A549 (cell line): ENCODE data around the gene PHF2.

ENCODE experiments used
- CHD4 ChIP-seq: fragments of 200-600 bp; sonication (generic); IDR thresholded peaks from 2 replicates; pipeline ENCODE4 v1.6.1; 2016; ENCODE audit warnings: antibody characterized with exemption, mild to moderate bottlenecking, borderline replicate concordance
- EP300 ChIP-seq, 2 experiments: fragments of >200 bp; sonication (Bioruptor Twin); formaldehyde crosslinking; IDR thresholded peaks; 2 replicates in 1 of 2; 3 replicates in 1 of 2; pipeline ENCODE4 v1.6.1; 2016 to 2017
- GATA3 ChIP-seq: IDR thresholded peaks from 2 replicates; pipeline ENCODE4 v1.6.1; 2012; ENCODE audit warnings: borderline replicate concordance
- MAFK ChIP-seq: fragments of 450-650 bp; IDR thresholded peaks from 2 replicates; pipeline ENCODE4 v1.6.1; 2014; ENCODE audit not compliant: partially characterized antibody
- PBX3 ChIP-seq: IDR thresholded peaks from 2 replicates; pipeline ENCODE4 v1.6.1; 2012
- PHF8 ChIP-seq: fragments of 200-600 bp; sonication (generic); IDR thresholded peaks from 2 replicates; pipeline ENCODE4 v1.6.1; 2016; ENCODE audit warnings: low read depth, mild to moderate bottlenecking, antibody characterized with exemption, moderate library complexity, borderline replicate concordance
- POLR2A ChIP-seq: IDR thresholded peaks from 2 replicates; pipeline ENCODE4 v1.6.1; 2012; ENCODE audit warnings: mild to moderate bottlenecking, low read length
- RCOR1 ChIP-seq: fragments of 150-350 bp; IDR thresholded peaks from 2 replicates; pipeline ENCODE4 v1.6.1; 2014; ENCODE audit warnings: antibody characterized with exemption, low read length, low read depth
- TF ChIP-seq, protein P1 (sequence below): fragments of >200 bp; sonication (Bioruptor Twin); formaldehyde crosslinking; IDR thresholded peaks from 3 replicates; pipeline ENCODE4 v1.5.1; 2016
- TF ChIP-seq, protein P2 (sequence below): IDR thresholded peaks from 2 replicates; pipeline ENCODE4 v1.6.1; 2012

DNA sequence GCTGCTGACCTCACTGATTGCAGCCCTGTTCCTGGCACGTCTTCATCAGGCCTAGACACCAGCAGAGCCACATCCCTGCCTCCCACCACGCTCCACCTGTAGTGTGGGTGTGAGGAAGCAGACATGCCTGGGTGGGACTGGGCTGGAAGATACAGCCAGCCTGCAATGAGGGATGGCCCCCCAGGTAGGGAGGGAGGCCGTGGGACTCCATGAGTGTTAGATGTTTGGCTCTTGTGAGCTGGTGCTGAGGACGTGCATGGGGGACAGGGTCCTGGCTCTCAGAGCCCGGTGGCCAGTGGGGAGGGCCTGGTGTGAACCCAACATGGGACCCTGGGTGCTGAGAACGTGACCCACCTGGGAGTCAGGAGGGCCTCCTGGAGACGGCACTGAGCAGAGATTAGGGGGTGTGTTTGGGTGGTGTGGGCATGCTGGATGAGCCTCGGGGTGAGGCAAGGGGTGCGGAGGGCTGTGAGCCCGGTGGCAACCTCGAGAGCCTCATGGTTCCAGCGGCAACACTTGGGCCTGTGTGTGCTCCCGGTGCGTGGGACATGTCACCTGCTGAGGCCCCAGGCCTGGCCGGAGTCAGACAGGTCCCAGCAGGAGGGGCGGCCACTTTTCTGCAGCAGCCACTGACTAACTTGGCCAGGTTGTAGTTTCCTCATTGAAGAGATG, 87.6 kb downstream of the PHF2 start:
- TF ChIP-seq, protein P1, sequence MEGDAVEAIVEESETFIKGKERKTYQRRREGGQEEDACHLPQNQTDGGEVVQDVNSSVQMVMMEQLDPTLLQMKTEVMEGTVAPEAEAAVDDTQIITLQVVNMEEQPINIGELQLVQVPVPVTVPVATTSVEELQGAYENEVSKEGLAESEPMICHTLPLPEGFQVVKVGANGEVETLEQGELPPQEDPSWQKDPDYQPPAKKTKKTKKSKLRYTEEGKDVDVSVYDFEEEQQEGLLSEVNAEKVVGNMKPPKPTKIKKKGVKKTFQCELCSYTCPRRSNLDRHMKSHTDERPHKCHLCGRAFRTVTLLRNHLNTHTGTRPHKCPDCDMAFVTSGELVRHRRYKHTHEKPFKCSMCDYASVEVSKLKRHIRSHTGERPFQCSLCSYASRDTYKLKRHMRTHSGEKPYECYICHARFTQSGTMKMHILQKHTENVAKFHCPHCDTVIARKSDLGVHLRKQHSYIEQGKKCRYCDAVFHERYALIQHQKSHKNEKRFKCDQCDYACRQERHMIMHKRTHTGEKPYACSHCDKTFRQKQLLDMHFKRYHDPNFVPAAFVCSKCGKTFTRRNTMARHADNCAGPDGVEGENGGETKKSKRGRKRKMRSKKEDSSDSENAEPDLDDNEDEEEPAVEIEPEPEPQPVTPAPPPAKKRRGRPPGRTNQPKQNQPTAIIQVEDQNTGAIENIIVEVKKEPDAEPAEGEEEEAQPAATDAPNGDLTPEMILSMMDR = no peak
- TF ChIP-seq GATA3 (no peak), POLR2A (no peak), PBX3 (no peak), CHD4 (no peak), MAFK (no peak), RCOR1 (no peak), EP300 (IDR thresholded peaks at IDR 0.05) (no peak), PHF8 (no peak)
- TF ChIP-seq, protein P2, sequence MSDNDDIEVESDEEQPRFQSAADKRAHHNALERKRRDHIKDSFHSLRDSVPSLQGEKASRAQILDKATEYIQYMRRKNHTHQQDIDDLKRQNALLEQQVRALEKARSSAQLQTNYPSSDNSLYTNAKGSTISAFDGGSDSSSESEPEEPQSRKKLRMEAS = no peak
